Retinal pigment epithelial cell (primary cell): ENCODE data around the gene BLTP3A.

ENCODE experiments used
- DNase-seq: peaks from one replicate; pipeline ENCODE4 v3.0.0-alpha.2; 2010; ENCODE audit warnings: low read depth
- H3K4me3 ChIP-seq: 2 replicates; pipeline ENCODE4 v1.5.1; 2011; ENCODE audit warnings: mild to moderate bottlenecking, low read length, control low read depth, moderate library complexity
- TF ChIP-seq, protein P1 (sequence below): conservative IDR thresholded peaks from 2 replicates; pipeline ENCODE4 v1.5.1; 2011; ENCODE audit warnings: low read depth, low read length, control low read depth, inconsistent platforms

Gene BLTP3A

GRCh38 chr6:34819571-34820480 is 27.9 kb downstream of the BLTP3A start:
- no peak overlapping the region for H3K4me3 ChIP-seq
- TF ChIP-seq, protein P1, sequence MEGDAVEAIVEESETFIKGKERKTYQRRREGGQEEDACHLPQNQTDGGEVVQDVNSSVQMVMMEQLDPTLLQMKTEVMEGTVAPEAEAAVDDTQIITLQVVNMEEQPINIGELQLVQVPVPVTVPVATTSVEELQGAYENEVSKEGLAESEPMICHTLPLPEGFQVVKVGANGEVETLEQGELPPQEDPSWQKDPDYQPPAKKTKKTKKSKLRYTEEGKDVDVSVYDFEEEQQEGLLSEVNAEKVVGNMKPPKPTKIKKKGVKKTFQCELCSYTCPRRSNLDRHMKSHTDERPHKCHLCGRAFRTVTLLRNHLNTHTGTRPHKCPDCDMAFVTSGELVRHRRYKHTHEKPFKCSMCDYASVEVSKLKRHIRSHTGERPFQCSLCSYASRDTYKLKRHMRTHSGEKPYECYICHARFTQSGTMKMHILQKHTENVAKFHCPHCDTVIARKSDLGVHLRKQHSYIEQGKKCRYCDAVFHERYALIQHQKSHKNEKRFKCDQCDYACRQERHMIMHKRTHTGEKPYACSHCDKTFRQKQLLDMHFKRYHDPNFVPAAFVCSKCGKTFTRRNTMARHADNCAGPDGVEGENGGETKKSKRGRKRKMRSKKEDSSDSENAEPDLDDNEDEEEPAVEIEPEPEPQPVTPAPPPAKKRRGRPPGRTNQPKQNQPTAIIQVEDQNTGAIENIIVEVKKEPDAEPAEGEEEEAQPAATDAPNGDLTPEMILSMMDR, result peak; percentile 3
- no peak for DNase-seq

- TF ChIP-seq, protein P1, result no peak
- no peak overlapping the region for H3K4me3 ChIP-seq
- DNase-seq, result no peak
Observed at GRCh38 chr6:34829137-34829536, 37.3 kb downstream of the BLTP3A start.

DNA sequence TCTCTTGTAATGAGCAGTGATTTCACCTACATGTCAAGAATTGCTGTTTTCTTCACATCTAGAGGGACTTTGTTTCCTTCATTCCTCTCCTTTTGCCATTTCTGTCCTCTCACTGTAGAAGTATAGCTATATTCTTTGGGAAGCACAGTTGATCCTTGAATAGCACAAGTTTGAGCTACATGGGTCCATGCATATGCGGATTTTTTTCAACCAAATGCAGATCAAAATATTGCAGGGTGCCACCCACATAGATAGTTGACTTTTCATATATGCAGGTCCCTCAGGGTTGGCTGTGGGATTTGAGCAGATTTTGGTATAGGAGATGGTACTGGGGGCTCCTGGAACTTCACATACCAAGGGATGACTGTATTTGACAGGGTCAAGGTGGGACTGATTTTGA is 41.1 kb downstream of the BLTP3A start:
- TF ChIP-seq, protein P1, result no peak
- DNase-seq, result no peak
- H3K4me3 ChIP-seq, result no peak overlapping the region

DNA sequence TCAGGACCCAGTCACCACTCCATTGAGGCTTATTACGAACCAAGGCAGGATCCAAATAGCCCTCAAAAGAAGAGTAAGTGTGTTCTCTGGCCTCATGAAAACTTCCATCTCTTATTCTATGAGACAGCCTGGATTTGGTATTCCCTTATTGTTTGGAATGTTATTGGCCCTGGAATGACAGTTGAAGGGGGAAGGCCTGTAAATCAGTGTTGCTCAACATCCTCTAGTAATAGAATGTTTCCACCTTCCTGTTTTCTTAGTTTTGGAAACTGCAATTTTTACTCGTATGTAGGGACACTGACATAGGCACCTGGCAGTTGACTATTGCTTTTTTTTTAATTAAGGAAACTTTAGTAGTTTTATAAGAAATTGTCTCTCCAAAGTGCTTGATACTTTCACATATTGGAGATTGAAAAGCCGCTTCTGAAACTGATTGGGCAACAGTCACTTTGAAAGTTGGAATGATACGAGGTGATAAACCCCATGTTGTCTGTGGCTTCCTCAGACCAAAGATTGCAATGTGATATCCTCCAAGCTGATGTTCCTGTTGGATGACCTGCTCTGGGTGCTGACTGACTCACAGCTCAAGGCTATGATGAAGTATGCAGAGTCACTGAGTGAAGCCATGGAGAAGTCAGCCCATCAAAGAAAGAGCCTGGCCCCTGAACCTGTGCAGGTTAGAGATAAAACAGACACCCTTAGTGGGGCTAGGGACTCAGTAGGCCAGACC is 43.1 kb downstream of the BLTP3A start:
- TF ChIP-seq, protein P1, result no peak
- DNase-seq, result no peak

GRCh38 chr6:34836008-34836407 is 44.1 kb downstream of the BLTP3A start:
- DNase-seq, result no peak
- H3K4me3 ChIP-seq, result no peak overlapping the region
- TF ChIP-seq, protein P1, result no peak

More for the DNA sequence above, 43.1 kb downstream of the BLTP3A start:
- H3K4me3 ChIP-seq, result no peak overlapping the region

DNA sequence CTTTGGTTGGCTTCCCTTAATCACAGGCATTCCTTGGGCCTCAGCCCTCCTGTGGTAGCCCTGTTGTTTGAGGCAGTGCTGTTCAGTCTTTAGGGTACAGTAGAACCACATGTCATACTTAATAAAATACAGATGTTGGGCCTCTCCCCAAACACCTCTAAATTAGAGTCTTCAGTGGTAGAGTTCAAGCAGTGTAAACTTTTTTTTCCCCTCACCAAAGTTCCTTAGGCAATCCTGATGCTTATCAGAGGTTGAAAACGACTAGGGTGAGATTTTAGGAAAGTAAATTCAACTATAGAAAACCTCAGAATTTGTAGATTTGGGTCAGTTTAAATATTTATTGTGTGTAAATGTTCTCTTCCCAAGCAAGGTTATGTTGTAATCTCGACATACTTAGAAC is 44.6 kb downstream of the BLTP3A start:
- TF ChIP-seq, protein P1, result no peak
- no peak for DNase-seq
- no peak overlapping the region for H3K4me3 ChIP-seq
